GM12878 (cell line): ENCODE results near the gene LPCAT4.

Experiments
- CTCF ChIP-seq, 3 experiments: IDR thresholded peaks in 2 of 3; conservative IDR thresholded peaks in 1 of 3; 2 replicates each; pipeline ENCODE4 v1.5.1; 2011; ENCODE audit warnings: low read depth in 3 of 3, low read length in 3 of 3, mild to moderate bottlenecking in 3 of 3, control low read depth in 2 of 3, moderate library complexity in 2 of 3, inconsistent platforms in 1 of 3, mixed read lengths in 1 of 3; ENCODE audit not compliant: control insufficient read depth in 2 of 3, insufficient read depth in 1 of 3; ENCODE audit errors: extremely low read depth in 1 of 3
- FOXK2 ChIP-seq: fragments of 450-650 bp; IDR thresholded peaks from 2 replicates; pipeline ENCODE4 v1.6.1; 2017; ENCODE audit warnings: mild to moderate bottlenecking, moderate library complexity
- POLR2A ChIP-seq: IDR thresholded peaks from 2 replicates; pipeline ENCODE4 v1.6.1; 2011; ENCODE audit warnings: low read depth, mild to moderate bottlenecking, low read length
- RFX5 ChIP-seq: IDR thresholded peaks from 2 replicates; pipeline ENCODE4 v1.6.1; 2011; ENCODE audit warnings: low read depth, low read length, improper control_type of control experiment
- SMC3 ChIP-seq: IDR thresholded peaks from 2 replicates; pipeline ENCODE4 v1.6.1; 2011; ENCODE audit warnings: low read length, improper control_type of control experiment, borderline replicate concordance
- TAF1 ChIP-seq: IDR thresholded peaks from 2 replicates; pipeline ENCODE4 v1.6.1; 2011; ENCODE audit warnings: mild to moderate bottlenecking, low read depth, low read length, borderline replicate concordance

- TF ChIP-seq RFX5 (no peak), CTCF (IDR thresholded peaks at IDR 0.05 in 2 of 3, conservative IDR thresholded peaks at IDR 0.05 in 1 of 3; ENCODE audit: control insufficient read depth in 2 of 3, extremely low read depth in 1 of 3, insufficient read depth in 1 of 3, low read depth in 3 of 3, low read length in 3 of 3) (no peak), TAF1 (no peak), POLR2A (no peak), FOXK2 (no peak), SMC3 (no peak)
Observed at GRCh38 chr15:34362047-34362773, 4.8 kb downstream of the LPCAT4 start.
